Hepatocyte (in vitro differentiated cells): Measurements from ENCODE around the gene RPUSD3. TPM values are rescaled to one million over a fixed set of nuclear protein-coding genes. Genes with fewer than 3 reads are reported as not detected.

Experiments used
- DNase-seq: peaks from one replicate; pipeline ENCODE4 v3.0.0-alpha.2; 2016; ENCODE audit warnings: low spot score
- H2AFZ ChIP-seq: fragments of 200-600 bp; sonication (generic); 2 replicates; pipeline ENCODE4 v1.6.0; 2016; ENCODE audit warnings: antibody characterized with exemption, mild to moderate bottlenecking
- H3K27ac ChIP-seq: fragments of 200-600 bp; sonication (generic); 2 replicates; pipeline ENCODE4 v1.5.1; 2016; ENCODE audit warnings: mild to moderate bottlenecking
- H3K27me3 ChIP-seq: fragments of 200-600 bp; sonication (generic); 2 replicates; pipeline ENCODE4 v1.6.1; 2016
- H3K36me3 ChIP-seq: fragments of 200-600 bp; sonication (generic); replicated peaks from 2 replicates; pipeline ENCODE4 v1.5.1; 2016; ENCODE audit warnings: low read depth; ENCODE audit not compliant: insufficient read depth
- H3K4me1 ChIP-seq: fragments of 200-600 bp; sonication (generic); 2 replicates; pipeline ENCODE4 v1.5.1; 2016; ENCODE audit warnings: mild to moderate bottlenecking, moderate library complexity; ENCODE audit not compliant: insufficient read depth
- H3K4me2 ChIP-seq: fragments of 200-600 bp; sonication (generic); 2 replicates; pipeline ENCODE4 v1.6.0; 2016
- H3K4me3 ChIP-seq: fragments of 200-600 bp; sonication (generic); 2 replicates; pipeline ENCODE4 v1.5.1; 2016; ENCODE audit warnings: mild to moderate bottlenecking
- H3K79me2 ChIP-seq: fragments of 200-600 bp; sonication (generic); 2 replicates; pipeline ENCODE4 v1.6.0; 2017; ENCODE audit warnings: mild to moderate bottlenecking
- H3K9me2 ChIP-seq: fragments of 200-600 bp; sonication (generic); replicated peaks from 2 replicates; pipeline ENCODE4 v1.6.0; 2017; ENCODE audit warnings: mild to moderate bottlenecking; ENCODE audit not compliant: insufficient read depth
- H3K9me3 ChIP-seq: fragments of 200-600 bp; sonication (generic); 2 replicates; pipeline ENCODE4 v1.5.1; 2016; ENCODE audit warnings: low read depth, mild to moderate bottlenecking
- H4K20me1 ChIP-seq: fragments of 200-600 bp; sonication (generic); 2 replicates; pipeline ENCODE4 v1.6.0; 2016; ENCODE audit warnings: mild to moderate bottlenecking; ENCODE audit not compliant: insufficient read depth, poor library complexity, severe bottlenecking
- CTCF ChIP-seq: fragments of 200-600 bp; sonication (generic); IDR thresholded peaks from 2 replicates; pipeline ENCODE4 v1.5.1; 2016; ENCODE audit warnings: antibody characterized with exemption, mild to moderate bottlenecking; ENCODE audit not compliant: poor library complexity
- EZH2 ChIP-seq: fragments of 200-600 bp; sonication (generic); IDR thresholded peaks from 2 replicates; pipeline ENCODE4 v1.6.1; 2016; ENCODE audit warnings: antibody characterized with exemption, mild to moderate bottlenecking, borderline replicate concordance
- EZH2phosphoT487 ChIP-seq: fragments of 200-600 bp; sonication (generic); IDR thresholded peaks from one replicate; pipeline ENCODE4 v1.6.1; 2018; ENCODE audit warnings: antibody characterized with exemption, mild to moderate bottlenecking, low read depth, moderate library complexity; ENCODE audit not compliant: unreplicated experiment, severe bottlenecking
- WGBS: methylation state at CpG from one replicate; pipeline ENCODE4 v1.1.6; 2016; ENCODE audit warnings: low lambda C conversion rate; ENCODE audit errors: missing lambda C conversion rate; 5-methylcytosine and 5-hydroxymethylcytosine counted together
- polyA plus RNA-seq: library from polyadenylated mRNA; unstranded; fragments of >200 nt; fragmentation: Nextera tagmentation; extraction: Ambion mirVana; gene quantifications from 2 replicates; pipeline ENCODE4 v1.2.1, GENCODE V29; 2016
- total RNA-seq: library from RNA; depleted of rRNA; stranded (reverse); fragments of >200 nt; gene quantifications from 2 replicates; pipeline ENCODE4 v1.2.3, GENCODE V29; 2014

The RPUSD3 gene
- total and polyA plus RNA-seq, 2 experiments from 2014 or later = 37.4 to 74.7 TPM

DNA sequence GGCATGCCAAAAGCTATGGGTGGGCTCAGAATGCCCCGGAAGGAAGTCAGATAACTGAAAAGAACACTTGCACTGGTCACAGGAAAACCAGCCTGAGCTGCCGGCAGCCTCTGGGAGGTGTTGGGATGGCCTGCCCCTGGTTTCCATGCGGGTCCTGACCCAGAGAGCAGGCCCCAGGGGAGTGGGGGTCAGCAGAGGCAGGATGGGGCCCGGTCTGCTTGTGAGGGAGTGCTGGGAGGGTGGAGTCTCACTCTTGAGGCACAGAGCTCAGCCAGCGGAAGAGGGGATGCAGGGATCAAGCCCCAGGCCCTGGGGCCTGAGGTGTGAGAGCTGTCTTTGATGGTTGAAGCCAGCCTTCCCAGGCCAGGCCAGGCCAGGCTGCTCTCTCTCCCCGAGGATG lies 2.4 kb upstream of the RPUSD3 start:
- H3K4me1 ChIP-seq = peaks cover 4% of the 10 kb centered on the region
- no peaks in the 10 kb centered on the region for H3K9me3 ChIP-seq
- H3K9me2 ChIP-seq = no peaks in the 10 kb centered on the region
- 79% methylated on average over 6 of the region's 6 CpGs for whole genome bisulfite sequencing
- TF ChIP-seq EZH2 (no peak), EZH2phosphoT487 (no peak), CTCF (no peak)
- H3K79me2 ChIP-seq = peaks cover 9% of the 10 kb centered on the region
- no peaks in the 10 kb centered on the region for H4K20me1 ChIP-seq
- H3K36me3 ChIP-seq = no peaks in the 10 kb centered on the region
- DNase-seq = no peak
- H3K27me3 ChIP-seq = no peaks in the 10 kb centered on the region
- no peak overlapping the region for H3K4me3 ChIP-seq
- H3K27ac ChIP-seq = no peak overlapping the region
- H2AFZ ChIP-seq = no peak overlapping the region
- no peak overlapping the region for H3K4me2 ChIP-seq

GRCh38 chr3:9841015-9841414 lies 2.8 kb downstream of the RPUSD3 start:
- WGBS = 84% methylated on average over 8 of the region's 8 CpGs
- Histone ChIP-seq H3K9me3 (no peaks in the 10 kb centered on the region), H3K27me3 (no peaks in the 10 kb centered on the region), H3K4me3 (no peak overlapping the region), H2AFZ (no peak overlapping the region), H3K9me2 (no peaks in the 10 kb centered on the region), H3K4me2 (no peak overlapping the region), H3K27ac (no peak overlapping the region), H3K79me2 (peaks cover 9% of the 10 kb centered on the region), H3K36me3 (peaks cover 5% of the 10 kb centered on the region), H3K4me1 (peaks cover 4% of the 10 kb centered on the region), H4K20me1 (no peaks in the 10 kb centered on the region)
- DNase-seq = no peak
- TF ChIP-seq CTCF (no peak), EZH2phosphoT487 (no peak), EZH2 (no peak)

- Histone ChIP-seq H3K4me2 (no peak overlapping the region), H3K27me3 (no peaks in the 10 kb centered on the region), H3K9me2 (no peaks in the 10 kb centered on the region), H3K79me2 (peaks cover 9% of the 10 kb centered on the region), H3K27ac (no peak overlapping the region), H2AFZ (no peak overlapping the region), H3K9me3 (no peaks in the 10 kb centered on the region), H3K36me3 (peaks cover 5% of the 10 kb centered on the region), H4K20me1 (no peaks in the 10 kb centered on the region), H3K4me3 (no peak overlapping the region), H3K4me1 (no peaks in the 10 kb centered on the region)
- DNase-seq = no peak
- 92% methylated on average over 4 of the region's 4 CpGs for WGBS
- no peak for TF ChIP-seq EZH2
These were observed 5.0 kb downstream of the RPUSD3 start for GRCh38 chr3:9838856-9839255.

DNA sequence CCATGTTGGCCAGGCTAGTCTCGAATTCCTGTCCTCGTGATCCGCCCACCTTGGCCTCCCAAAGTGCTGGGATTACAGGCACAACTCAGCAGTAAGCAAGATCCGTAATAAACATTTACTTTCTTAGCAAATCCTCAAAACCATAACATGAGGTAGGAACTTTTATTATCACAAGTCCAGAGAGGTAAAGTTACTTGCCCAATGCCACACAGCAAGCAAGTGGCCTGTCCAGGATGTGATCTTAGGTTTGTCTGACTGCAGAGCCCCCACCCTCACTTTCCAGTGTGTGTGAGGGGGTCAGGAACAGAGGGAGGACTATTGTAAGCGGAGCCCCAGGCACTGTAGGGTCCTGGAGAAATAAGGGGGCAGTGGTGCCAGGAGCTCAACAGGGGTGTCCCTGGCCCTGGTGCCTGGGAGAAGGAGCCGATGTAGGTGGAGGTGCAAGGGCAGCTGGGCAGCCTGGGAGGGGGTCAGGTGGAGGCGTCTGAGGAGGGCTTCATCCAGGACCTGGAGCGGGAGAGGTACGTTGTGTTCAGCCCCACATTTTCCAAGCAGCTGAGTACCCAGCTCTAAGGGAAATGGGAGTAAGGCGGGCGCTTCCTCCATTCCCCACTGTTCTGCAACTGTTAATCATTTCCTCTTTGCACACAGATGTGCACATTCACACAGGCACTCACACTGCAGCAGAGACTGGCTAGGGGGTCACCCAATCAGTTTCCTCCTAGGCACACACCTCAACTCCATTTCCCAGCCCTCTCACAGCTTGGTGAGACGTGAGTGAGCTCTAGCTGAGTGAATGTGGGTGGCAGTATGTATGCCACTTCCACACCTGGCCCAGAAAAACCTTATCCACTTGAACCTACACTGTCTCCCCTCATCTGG lies 5.9 kb downstream of the RPUSD3 start:
- Histone ChIP-seq H3K36me3 (peaks cover 5% of the 10 kb centered on the region), H3K4me2 (no peak overlapping the region), H3K4me3 (no peak overlapping the region), H3K9me2 (no peaks in the 10 kb centered on the region), H3K9me3 (no peaks in the 10 kb centered on the region), H3K4me1 (no peaks in the 10 kb centered on the region), H2AFZ (no peak overlapping the region), H3K79me2 (peaks cover 7% of the 10 kb centered on the region), H3K27ac (no peak overlapping the region), H4K20me1 (no peaks in the 10 kb centered on the region), H3K27me3 (no peaks in the 10 kb centered on the region)
- 95% methylated on average over 12 of the region's 12 CpGs for WGBS
- DNase-seq = no peak
- TF ChIP-seq EZH2phosphoT487 = no peak
- TF ChIP-seq CTCF = no peak
- TF ChIP-seq EZH2 = no peak
